Activated CD4-positive, alpha-beta T cell treated with anti-CD3 and anti-CD28 coated beads, Interleukin-2, amount 50 U/mL, for 1 hour (primary cell): ENCODE results near the gene NT5DC3.
A peak's percentile ranks its signal among the peaks of the same experiment; 100 is the strongest.

Source experiments
- DNase-seq: peaks from one replicate; pipeline ENCODE4 v3.0.0-alpha.2; 2020

Gene NT5DC3

GRCh38 chr12:103840876-103841689 lies at the start of gene NT5DC3:
Gene NT5DC3 (minus strand): TSS chr12:103841234. CDS start chr12:103841156, 78 bp downstream.
- DNase-seq = peak; percentile 81

- DNase-seq = no peak
Measured at GRCh38 chr12:103887738-103888137, 46.7 kb upstream of the NT5DC3 start.

- DNase-seq = no peak
Measured at GRCh38 chr12:103886195-103886797, 45.3 kb upstream of the NT5DC3 start.

GRCh38 chr12:103884316-103884715 lies 43.3 kb upstream of the NT5DC3 start:
- peak; percentile 44 for DNase-seq

GRCh38 chr12:103883908-103884307 lies 42.9 kb upstream of the NT5DC3 start:
- no peak for DNase-seq

- DNase-seq = no peak
Measured at GRCh38 chr12:103882861-103883596, 42.0 kb upstream of the NT5DC3 start.

GRCh38 chr12:103881261-103881660 lies 40.2 kb upstream of the NT5DC3 start:
- no peak for DNase-seq

GRCh38 chr12:103880299-103881142 lies 39.5 kb upstream of the NT5DC3 start:
- DNase-seq = no peak

- no peak for DNase-seq
Measured at GRCh38 chr12:103879878-103880277, 38.8 kb upstream of the NT5DC3 start.

GRCh38 chr12:103879048-103879692 lies 38.1 kb upstream of the NT5DC3 start:
- no peak for DNase-seq

- peak; percentile 38 for DNase-seq
Measured at GRCh38 chr12:103877934-103878510, 37.0 kb upstream of the NT5DC3 start.

- no peak for DNase-seq
Measured at GRCh38 chr12:103877288-103877687, 36.3 kb upstream of the NT5DC3 start.

- no peak for DNase-seq
Measured at GRCh38 chr12:103875666-103876065, 34.6 kb upstream of the NT5DC3 start.

GRCh38 chr12:103868215-103868614 lies 27.2 kb upstream of the NT5DC3 start:
- no peak for DNase-seq

- DNase-seq = no peak
Measured at GRCh38 chr12:103865151-103865730, 24.2 kb upstream of the NT5DC3 start.

GRCh38 chr12:103864710-103865109 lies 23.7 kb upstream of the NT5DC3 start:
- no peak for DNase-seq

- DNase-seq = no peak
Measured at GRCh38 chr12:103858953-103859601, 18.0 kb upstream of the NT5DC3 start.

GRCh38 chr12:103858335-103858734 lies 17.3 kb upstream of the NT5DC3 start:
- no peak for DNase-seq

GRCh38 chr12:103857164-103857563 lies 16.1 kb upstream of the NT5DC3 start:
- DNase-seq = no peak

GRCh38 chr12:103855896-103856657 lies 15.0 kb upstream of the NT5DC3 start:
- no peak for DNase-seq
